IgD-negative memory B cell (primary cell): ENCODE data around the gene RPS21. TPM values are rescaled to one million over a fixed set of nuclear protein-coding genes. Genes with fewer than 3 reads are reported as not detected.

ENCODE experiments used
- H3K27ac Mint-ChIP-seq, 3 donors: one replicate each; pipeline ENCODE4 v1.8.0; 2020 to 2022; ENCODE audit warnings: mild to moderate bottlenecking in 3 of 3, mixed read lengths in 3 of 3, moderate library complexity in 1 of 3
- H3K27me3 Mint-ChIP-seq: one replicate; pipeline ENCODE4 v1.8.0; 2021; ENCODE audit warnings: mixed read lengths
- H3K36me3 Mint-ChIP-seq: one replicate; pipeline ENCODE4 v1.8.0; 2020; ENCODE audit warnings: mild to moderate bottlenecking, mixed read lengths
- H3K4me1 Mint-ChIP-seq, 3 donors: one replicate each; pipeline ENCODE4 v1.8.0; 2020 to 2022; ENCODE audit warnings: mixed read lengths in 3 of 3, mild to moderate bottlenecking in 1 of 3
- H3K4me3 Mint-ChIP-seq, 4 donors: one replicate each; pipeline ENCODE4 v1.8.0; 2020 to 2022; ENCODE audit warnings: mild to moderate bottlenecking in 4 of 4, mixed read lengths in 4 of 4, moderate library complexity in 3 of 4
- H3K9me3 Mint-ChIP-seq, 3 donors: one replicate each; pipeline ENCODE4 v1.8.0; 2020 to 2021; ENCODE audit warnings: mixed read lengths in 3 of 3, mild to moderate bottlenecking in 1 of 3
- polyA plus RNA-seq: library from polyadenylated mRNA; unstranded; fragments of 300-500 nt; fragmentation: Illumina TruSeq; gene quantifications from one replicate; pipeline ENCODE4 v1.2.3, GENCODE V29; 2021

The RPS21 gene
- polyA plus RNA-seq, 1 donor from 2014 or later = 3,148 TPM

DNA sequence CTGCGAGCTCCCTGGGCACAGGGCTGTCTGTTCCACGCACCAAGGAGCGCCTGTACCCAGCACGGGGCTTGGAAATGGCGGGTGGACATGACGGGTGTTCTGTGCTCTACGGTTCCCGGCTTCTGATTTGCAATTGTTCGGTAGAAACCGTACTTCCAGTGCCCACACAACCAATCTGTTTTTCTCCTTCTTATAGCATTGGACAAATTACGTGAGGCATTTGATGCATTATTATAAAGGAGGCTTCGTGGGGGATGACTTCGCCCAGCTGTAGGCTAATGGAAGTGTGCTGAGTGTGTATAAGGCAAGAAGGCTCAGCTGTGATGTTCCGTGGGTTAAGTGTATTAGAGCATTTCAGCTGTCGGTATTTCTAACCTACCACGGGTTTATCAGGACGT lies 9.8 kb upstream of the RPS21 start:
- Mint-ChIP-seq H3K4me1 (peaks cover 2 to 5% (median 3%) of the 10 kb centered on the region in 3 donors), H3K27me3 (no peaks in the 10 kb centered on the region), H3K9me3 (peaks cover 0 to 3% (median 0%) of the 10 kb centered on the region in 3 donors), H3K36me3 (peaks cover 3% of the 10 kb centered on the region), H3K4me3 (no peak overlapping the region), H3K27ac (peak overlapping the region in 1 of 3 donors; percentile 53)

DNA sequence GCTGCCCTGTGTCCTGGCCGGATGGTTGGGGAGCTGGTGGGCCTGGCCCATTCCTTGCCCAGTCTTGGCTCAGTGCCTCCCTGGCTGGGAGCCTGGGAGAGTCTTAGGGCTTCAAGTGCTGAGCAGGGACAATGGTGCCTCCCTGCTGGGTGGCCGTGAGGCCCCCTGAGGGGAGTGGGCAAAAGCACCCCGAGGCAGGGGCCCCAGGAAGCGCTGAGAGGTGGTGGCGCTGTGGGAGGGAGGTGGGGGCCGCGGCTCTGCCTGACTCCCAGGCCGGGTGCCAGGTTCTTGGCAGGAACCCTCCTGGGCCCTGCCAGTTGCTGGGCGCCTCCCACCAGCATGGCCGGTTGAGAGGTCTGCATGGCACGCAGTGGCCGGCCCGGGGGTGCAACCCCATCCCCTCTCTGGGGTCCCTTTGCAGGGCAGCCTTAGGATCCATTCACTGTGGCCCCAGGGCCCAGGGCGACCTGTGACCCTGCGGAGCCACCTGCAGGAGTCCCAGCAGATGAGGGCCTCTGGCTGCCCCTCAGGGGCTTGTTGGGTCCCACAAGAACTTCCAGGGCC lies 9.2 kb upstream of the RPS21 start:
- peaks cover 4 to 9% (median 6%) of the 10 kb centered on the region in 3 donors for H3K4me1 Mint-ChIP-seq
- peaks cover 3% of the 10 kb centered on the region for H3K36me3 Mint-ChIP-seq
- no peak overlapping the region for H3K27ac Mint-ChIP-seq
- peaks cover 0 to 3% (median 0%) of the 10 kb centered on the region in 3 donors for H3K9me3 Mint-ChIP-seq
- no peaks in the 10 kb centered on the region for H3K27me3 Mint-ChIP-seq
- H3K4me3 Mint-ChIP-seq = no peak overlapping the region

DNA sequence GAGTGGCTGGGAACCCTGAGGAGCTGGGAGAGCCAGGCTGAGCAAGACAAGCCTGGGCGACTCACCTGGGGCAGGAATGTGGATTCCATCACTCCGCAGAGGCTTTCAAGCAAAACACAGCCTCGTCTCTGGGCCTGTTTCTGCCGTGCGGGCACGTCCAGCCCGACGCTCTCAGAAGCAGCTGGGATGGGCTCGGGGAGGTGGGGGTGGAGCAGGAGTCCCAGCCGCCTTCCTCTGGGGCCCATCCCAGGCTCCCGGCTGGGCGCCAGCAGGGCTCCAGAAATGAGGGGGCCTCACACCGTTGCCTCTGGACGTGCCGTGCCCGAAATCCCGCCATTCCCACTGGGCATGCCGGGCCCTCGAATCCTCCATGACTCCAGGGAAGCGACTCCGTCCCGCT lies 8.7 kb upstream of the RPS21 start:
- H3K9me3 Mint-ChIP-seq = peaks cover 0 to 3% (median 0%) of the 10 kb centered on the region in 3 donors
- peaks cover 3% of the 10 kb centered on the region for H3K36me3 Mint-ChIP-seq
- H3K4me3 Mint-ChIP-seq = no peak overlapping the region
- H3K4me1 Mint-ChIP-seq = peaks cover 6 to 12% (median 10%) of the 10 kb centered on the region in 3 donors
- H3K27me3 Mint-ChIP-seq = no peaks in the 10 kb centered on the region
- no peak overlapping the region for H3K27ac Mint-ChIP-seq

DNA sequence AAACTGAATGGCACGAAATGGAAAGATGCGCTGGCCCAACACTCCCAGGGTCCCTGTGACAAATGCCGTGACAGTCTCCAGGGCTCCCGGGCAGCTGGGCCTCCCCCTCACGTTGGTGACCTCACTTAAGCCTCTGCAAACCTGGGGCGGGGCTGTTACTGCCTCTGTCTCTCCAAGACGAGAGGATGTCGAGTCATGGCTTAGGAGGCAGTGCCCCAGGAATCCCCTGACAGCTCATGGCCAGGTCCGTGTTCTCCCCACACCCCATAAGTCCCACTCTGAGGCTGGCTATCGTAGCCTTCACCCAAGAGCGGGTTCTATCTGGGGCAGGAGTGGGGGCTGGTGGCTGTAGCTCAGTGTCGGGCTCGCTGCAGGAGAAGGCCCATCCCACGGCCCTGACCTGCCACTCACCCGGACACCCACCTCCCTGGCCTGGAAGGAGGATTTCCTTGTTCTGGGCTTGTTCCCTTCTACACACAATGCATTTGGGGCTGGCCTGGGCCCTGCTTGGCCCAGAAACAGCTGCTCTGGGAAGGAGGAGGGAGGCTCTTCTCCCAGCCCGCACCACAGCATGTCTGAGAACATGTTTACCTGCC lies 5.6 kb upstream of the RPS21 start:
- H3K27me3 Mint-ChIP-seq = no peaks in the 10 kb centered on the region
- peaks cover 16 to 24% (median 17%) of the 10 kb centered on the region in 3 donors for H3K4me1 Mint-ChIP-seq
- H3K9me3 Mint-ChIP-seq = peaks cover 0 to 3% (median 0%) of the 10 kb centered on the region in 3 donors
- no peak overlapping the region for H3K27ac Mint-ChIP-seq
- H3K36me3 Mint-ChIP-seq = peaks cover 3% of the 10 kb centered on the region
- H3K4me3 Mint-ChIP-seq = no peak overlapping the region

DNA sequence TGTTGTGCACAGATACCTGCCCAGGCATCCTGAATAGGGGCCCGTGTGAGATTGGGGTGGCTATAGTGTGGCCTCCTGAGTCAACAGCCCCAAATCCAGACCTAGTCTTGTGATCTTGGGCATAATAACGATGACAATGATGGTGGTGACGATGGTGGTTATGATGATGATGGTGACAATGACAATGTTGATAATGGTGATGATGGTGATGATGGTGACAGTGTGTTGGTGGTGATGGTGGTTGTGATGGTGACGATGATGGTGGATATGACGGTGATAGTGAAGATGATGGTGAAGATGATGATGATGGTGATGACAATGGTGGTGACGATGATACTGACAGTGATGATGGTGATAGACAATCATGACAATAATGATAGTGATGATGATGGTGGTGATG lies 5.1 kb upstream of the RPS21 start:
- Mint-ChIP-seq H3K4me3 (peak overlapping the region in 1 of 4 donors; percentile 4), H3K27ac (no peak overlapping the region), H3K4me1 (peaks cover 18 to 25% (median 18%) of the 10 kb centered on the region in 3 donors), H3K27me3 (no peaks in the 10 kb centered on the region), H3K9me3 (peaks cover 0 to 3% (median 0%) of the 10 kb centered on the region in 3 donors), H3K36me3 (peaks cover 3% of the 10 kb centered on the region)

DNA sequence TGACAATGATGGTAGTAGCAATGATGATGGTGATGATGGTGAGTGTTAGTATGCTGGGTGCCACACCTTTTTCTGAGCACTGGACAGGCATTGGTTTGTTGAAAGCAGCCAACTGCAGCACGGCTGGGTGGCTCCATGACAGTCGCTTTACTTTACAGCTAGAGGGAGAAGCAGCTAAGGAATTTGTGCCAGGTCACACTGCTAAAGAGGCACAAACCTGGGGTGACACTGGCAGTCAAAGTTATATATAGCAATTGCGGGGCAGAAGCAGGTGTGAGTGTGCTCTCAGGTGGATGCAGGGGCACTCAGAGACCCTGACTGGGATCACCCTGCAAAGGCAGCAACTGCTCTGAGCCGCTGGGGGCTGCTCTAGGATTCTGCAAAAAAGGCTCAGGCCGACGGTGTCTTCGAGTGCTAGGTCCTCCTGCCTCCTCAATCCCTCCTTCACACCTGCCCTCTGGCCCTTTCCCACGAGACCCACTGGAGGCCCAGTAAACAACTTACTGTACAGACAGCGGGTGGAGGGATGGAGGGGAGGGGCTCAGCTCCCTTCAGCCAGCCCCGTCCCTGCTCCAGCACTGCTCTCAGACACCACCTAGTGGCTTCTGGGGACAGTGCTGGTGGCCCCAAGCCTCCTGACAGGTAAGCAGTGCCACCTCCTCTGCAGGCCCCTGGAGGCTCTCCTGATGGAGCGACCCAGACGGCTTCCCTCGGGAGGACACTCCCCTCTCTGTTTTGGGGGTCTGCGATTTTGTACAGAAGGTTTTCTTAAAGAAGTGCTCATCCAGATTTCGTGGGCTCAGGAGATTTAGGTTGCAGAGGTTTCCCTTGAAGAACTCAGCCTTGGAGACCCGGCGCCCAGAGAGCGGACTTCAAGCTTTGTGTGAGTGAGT lies 4.4 kb upstream of the RPS21 start:
- Mint-ChIP-seq H3K27me3 (no peaks in the 10 kb centered on the region), H3K4me3 (peak overlapping the region in 3 of 4 donors; percentile 30 to 95 (median 57)), H3K36me3 (peaks cover 3% of the 10 kb centered on the region), H3K4me1 (peaks cover 20 to 26% (median 23%) of the 10 kb centered on the region in 3 donors), H3K9me3 (peaks cover 0 to 3% (median 0%) of the 10 kb centered on the region in 3 donors), H3K27ac (peak overlapping the region in 2 of 3 donors; percentile 86 to 91)

DNA sequence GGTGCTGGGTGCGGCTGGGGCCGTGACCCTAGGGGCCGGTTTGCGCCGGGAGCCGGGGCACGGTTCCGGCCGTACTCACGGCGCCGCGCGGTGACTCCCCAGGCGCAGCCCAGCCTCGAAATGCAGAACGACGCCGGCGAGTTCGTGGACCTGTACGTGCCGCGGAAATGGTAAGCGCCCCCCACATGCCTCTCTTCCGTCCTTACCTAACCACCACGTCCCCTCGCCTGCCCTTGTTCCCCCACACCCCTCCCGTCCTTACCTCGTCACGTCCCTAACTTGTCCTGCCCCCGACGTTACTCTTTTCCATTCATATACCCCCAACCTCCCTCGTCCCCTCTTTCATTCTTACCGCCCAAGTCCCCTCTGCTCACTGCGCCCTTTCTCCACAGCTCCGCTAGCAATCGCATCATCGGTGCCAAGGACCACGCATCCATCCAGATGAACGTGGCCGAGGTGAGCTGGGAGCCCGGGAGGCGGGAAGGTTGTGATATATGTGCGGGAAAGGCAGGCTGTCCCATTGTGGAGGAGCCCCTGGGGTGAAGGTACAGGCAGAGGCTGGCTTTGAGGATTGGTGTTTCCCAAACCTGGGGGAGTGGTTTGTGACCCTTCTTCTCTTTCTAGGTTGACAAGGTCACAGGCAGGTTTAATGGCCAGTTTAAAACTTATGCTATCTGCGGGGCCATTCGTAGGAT lies 463 bp downstream of the RPS21 start:
- peak overlapping the region; percentile 63 to 96 (median 94) for H3K27ac Mint-ChIP-seq
- peak overlapping the region; percentile 91 to 99 (median 94) for H3K4me3 Mint-ChIP-seq
- peaks cover 20 to 30% (median 25%) of the 10 kb centered on the region in 3 donors for H3K4me1 Mint-ChIP-seq
- H3K9me3 Mint-ChIP-seq = no peaks in the 10 kb centered on the region
- no peaks in the 10 kb centered on the region for H3K36me3 Mint-ChIP-seq
- no peaks in the 10 kb centered on the region for H3K27me3 Mint-ChIP-seq

DNA sequence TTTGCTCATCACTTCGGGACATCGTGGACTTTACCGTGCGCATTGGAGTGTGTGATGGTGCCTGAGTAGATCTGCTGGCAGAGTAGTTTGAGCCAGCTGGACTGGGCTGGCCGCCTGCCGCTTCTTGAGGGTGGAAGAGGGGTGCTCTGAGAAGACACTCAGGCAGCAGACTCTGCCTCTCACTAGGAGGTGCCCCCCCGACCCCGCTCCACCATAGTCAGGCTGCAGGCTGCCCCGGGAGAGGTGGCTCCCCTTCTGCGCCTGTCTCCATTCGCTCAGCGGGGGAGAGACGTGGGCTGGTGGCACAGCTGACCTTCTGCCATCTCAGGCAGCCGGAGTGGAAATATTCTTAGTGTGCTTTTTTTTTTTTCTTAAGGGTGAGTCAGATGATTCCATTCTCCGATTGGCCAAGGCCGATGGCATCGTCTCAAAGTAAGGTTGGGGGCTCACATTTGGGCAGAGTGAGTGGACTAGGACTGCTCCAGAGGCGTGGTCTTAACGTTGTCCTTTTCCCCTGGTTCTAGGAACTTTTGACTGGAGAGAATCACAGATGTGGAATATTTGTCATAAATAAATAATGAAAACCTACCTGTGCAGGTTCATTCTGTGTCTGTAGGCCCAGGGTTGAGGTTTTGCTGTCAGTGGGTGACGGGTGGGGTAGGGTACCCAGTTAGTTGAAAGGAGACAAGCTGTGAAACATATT lies 1.2 kb downstream of the RPS21 start:
- no peaks in the 10 kb centered on the region for H3K27me3 Mint-ChIP-seq
- H3K9me3 Mint-ChIP-seq = no peaks in the 10 kb centered on the region
- peak overlapping the region; percentile 63 to 96 (median 67) for H3K27ac Mint-ChIP-seq
- H3K36me3 Mint-ChIP-seq = no peaks in the 10 kb centered on the region
- H3K4me1 Mint-ChIP-seq = peaks cover 15 to 24% (median 21%) of the 10 kb centered on the region in 3 donors
- peak overlapping the region; percentile 91 to 99 (median 94) for H3K4me3 Mint-ChIP-seq

DNA sequence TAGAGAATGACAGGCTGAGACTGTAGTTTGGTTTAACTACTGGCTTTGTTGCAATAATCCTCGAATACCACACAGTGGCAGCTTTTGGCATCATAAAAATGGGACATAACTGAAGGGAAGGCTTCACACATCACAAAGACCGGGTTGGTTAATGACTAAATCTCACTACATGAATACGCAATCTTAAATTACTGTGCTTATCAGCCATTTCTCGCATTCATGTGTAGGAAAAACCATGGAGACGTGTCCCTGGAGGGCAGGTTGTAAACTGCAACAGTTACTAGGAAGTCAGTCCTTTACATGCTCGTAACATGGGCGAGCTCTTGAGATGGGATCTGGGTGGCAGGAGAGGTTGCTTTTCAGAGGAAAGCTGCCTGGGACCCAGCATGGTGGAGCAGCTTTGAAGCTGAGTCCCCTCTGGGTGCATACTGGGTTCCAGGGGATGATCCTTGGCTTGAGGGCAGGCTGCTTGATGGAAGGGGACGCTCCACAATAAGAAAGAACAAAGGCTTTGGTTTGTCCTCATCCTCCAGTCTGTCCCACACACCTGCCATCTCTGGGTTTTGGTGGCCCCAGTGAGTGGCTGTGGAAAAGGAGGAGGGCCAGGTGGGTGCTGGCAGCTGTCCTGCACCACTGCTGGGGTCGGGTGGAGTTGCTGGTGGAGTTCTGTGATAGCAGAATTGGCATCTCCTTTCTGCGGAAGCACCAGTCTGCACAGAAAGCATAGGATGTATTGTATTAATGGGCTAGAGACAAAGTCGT lies 2.1 kb downstream of the RPS21 start:
- Mint-ChIP-seq H3K27ac (peak overlapping the region; percentile 10 to 96 (median 23)), H3K4me3 (peak overlapping the region; percentile 78 to 99 (median 92)), H3K9me3 (no peaks in the 10 kb centered on the region), H3K27me3 (no peaks in the 10 kb centered on the region), H3K4me1 (peaks cover 15 to 24% (median 21%) of the 10 kb centered on the region in 3 donors), H3K36me3 (no peaks in the 10 kb centered on the region)

DNA sequence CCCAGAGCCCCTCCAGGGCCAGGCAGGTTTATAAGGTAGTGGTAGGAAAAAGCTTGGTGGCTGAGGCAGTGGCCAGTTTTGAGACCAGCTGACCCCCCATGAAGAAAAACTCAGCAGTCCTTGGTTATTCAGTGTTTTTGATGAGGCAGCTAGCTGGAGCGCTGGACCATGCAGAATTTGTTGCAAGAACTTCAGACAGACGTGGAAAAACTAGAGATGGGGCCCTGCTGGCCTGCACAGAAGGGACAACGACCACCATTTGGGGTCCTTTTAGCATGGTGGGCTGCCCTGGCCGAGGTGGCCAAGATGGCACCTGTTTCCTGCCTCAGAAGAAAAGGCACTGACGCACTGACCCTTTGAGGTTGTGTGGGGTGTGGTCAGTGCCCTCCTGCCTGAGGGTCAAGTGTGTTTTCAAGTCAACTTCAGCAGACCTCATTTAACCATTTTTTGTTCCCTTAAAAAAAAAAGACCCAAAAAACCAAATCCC lies 2.7 kb downstream of the RPS21 start:
- Mint-ChIP-seq H3K9me3 (no peaks in the 10 kb centered on the region), H3K36me3 (no peaks in the 10 kb centered on the region), H3K4me1 (peaks cover 15 to 23% (median 21%) of the 10 kb centered on the region in 3 donors), H3K4me3 (peak overlapping the region in 1 of 4 donors; percentile 99), H3K27me3 (no peaks in the 10 kb centered on the region), H3K27ac (peak overlapping the region in 1 of 3 donors; percentile 96)

DNA sequence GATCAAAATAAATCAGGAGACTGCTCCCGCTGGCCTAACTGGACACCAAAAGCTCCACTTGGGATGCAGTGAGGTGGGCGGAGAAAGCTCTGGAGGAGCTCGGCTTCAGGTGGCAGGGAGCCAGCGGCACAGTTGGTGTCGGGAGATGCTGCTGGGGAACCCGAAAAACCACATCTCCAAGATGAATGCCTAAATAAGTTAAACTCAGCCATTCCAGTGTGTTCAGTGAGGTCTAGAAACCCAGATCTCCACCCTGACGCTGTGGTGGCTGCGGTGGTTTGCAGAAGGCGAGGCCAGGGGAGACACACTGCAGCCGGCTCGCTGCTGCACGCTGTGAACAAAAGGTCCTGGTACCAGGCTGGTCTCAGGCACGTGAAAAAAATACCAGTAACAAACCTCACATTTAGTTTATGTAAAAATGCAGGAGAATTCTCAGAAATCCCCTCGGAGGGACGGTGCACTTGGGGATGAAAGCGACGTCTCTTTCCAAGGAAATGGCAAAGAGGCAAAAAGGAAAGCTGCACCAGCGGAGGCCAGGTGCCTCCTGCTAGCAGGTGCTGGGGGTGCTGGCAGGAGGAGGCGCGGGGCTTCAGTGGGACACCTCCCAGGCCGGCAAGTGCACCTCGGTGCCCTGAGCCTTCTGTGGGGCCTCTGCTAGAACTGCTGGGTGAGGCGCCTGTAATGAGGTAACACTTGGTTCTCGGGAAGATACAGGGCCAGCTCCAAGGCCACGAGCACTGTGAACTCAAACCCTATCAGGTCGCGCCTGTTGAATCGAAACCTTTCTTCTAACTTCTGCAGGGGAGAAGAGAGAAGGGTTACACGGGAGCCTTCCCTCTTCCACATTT lies 3.6 kb downstream of the RPS21 start:
- Mint-ChIP-seq H3K4me1 (peaks cover 9 to 16% (median 15%) of the 10 kb centered on the region in 3 donors), H3K36me3 (no peaks in the 10 kb centered on the region), H3K9me3 (no peaks in the 10 kb centered on the region), H3K27ac (no peak overlapping the region), H3K27me3 (no peaks in the 10 kb centered on the region), H3K4me3 (peak overlapping the region in 1 of 4 donors; percentile 99)

DNA sequence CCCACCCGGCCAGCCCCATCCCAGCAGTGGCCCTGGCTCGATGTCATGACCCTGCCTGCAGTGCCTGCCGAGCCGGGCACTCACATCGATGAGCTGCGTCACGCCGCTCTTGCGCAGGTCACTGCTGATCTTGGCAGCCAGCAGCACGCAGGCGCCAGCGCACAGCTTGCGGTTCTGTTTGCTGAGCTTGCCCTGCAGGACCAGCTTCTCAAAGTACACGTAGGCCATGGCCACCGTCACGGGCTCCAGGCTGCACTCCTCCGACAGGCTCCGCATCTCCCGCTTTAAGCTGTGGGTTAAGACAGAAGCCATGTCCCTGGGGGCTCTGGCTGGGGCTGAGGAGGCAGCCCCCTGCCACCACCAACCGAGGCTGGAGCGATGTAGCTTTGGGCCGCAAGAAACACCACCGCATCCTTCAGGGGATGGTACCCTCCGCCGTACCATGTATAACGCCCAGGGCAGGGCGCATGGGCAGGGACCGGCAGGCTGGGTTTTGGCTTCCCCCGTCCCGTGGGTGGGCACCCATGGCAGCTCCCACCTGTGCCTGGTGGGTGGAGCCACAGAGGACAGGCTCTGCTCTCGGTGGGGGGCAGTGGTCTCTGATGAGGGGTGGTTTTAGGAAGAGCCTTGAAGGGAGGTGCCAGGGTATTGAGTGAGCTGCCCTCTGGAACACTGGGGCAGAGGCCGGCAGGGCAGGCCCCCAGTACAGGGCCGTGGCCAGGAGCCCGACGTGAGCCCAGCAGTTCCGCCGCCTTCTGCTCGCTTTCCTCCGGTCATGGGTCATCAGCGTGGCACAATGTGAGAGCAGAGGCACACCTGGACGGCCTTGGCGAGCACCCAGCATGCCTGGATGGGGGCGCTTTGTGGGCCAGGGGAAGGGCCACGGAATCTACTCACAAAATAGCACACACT lies 4.5 kb downstream of the RPS21 start:
- H3K27ac Mint-ChIP-seq = no peak overlapping the region
- H3K9me3 Mint-ChIP-seq = no peaks in the 10 kb centered on the region
- H3K4me3 Mint-ChIP-seq = no peak overlapping the region
- H3K27me3 Mint-ChIP-seq = no peaks in the 10 kb centered on the region
- peaks cover 4 to 12% (median 10%) of the 10 kb centered on the region in 3 donors for H3K4me1 Mint-ChIP-seq
- no peaks in the 10 kb centered on the region for H3K36me3 Mint-ChIP-seq
